Fibroblast of pulmonary artery (primary cell): ENCODE results near the gene BCL2L1.

Experiments
- DNase-seq: peaks from one replicate; pipeline ENCODE4 v3.0.0-alpha.2; 2010; ENCODE audit warnings: low read depth
- H3K4me3 ChIP-seq: replicated peaks from 2 replicates; pipeline ENCODE4 v1.5.1; 2011; ENCODE audit warnings: low read depth, mild to moderate bottlenecking, control low read depth, low read length, moderate library complexity
- CTCF ChIP-seq: IDR thresholded peaks from 2 replicates; pipeline ENCODE4 v1.5.1; 2011; ENCODE audit warnings: mild to moderate bottlenecking, control low read depth, low read length, inconsistent platforms; ENCODE audit errors: missing control alignments

Gene BCL2L1

GRCh38 chr20:31700747-31701146 lies 21.9 kb downstream of the BCL2L1 start:
- TF ChIP-seq CTCF = no peak
- no peak overlapping the region for H3K4me3 ChIP-seq
- DNase-seq = no peak

GRCh38 chr20:31699801-31700728 lies 22.6 kb downstream of the BCL2L1 start:
- TF ChIP-seq CTCF = no peak
- no peak overlapping the region for H3K4me3 ChIP-seq
- DNase-seq = no peak

GRCh38 chr20:31698803-31699718 lies 23.6 kb downstream of the BCL2L1 start:
- H3K4me3 ChIP-seq = no peak overlapping the region
- no peak for TF ChIP-seq CTCF
- peak; percentile 93 for DNase-seq

- DNase-seq = no peak
- no peak overlapping the region for H3K4me3 ChIP-seq
- TF ChIP-seq CTCF = no peak
Measured at GRCh38 chr20:31698243-31698802, 24.3 kb downstream of the BCL2L1 start.

GRCh38 chr20:31695849-31696804 lies 26.5 kb downstream of the BCL2L1 start:
- no peak overlapping the region for H3K4me3 ChIP-seq
- peak; percentile 60 for DNase-seq
- no peak for TF ChIP-seq CTCF
